ENCODE measurements around the gene TPM3.
"Not testable (repeated sequence)": the region's sequence is repeated elsewhere in the genome, so short reads cannot be mapped to it uniquely, and the experiment has no call there.

The TPM3 gene
- 495 to 510 reads per million in 2 donors for total RNA-seq

GRCh38 chr1:154191990-154192461, at the start of gene TPM3:
TPM3 (minus strand) TSS chr1:154192100; CDS start chr1:154192018, 82 bp downstream.
- no peak for DNase-seq

- DNase-seq = no peak
Observed at GRCh38 chr1:154240294-154240833, 48.5 kb upstream of the TPM3 start.

- DNase-seq = no peak
Observed at GRCh38 chr1:154239491-154239890, 47.6 kb upstream of the TPM3 start.

GRCh38 chr1:154237880-154238506, 46.1 kb upstream of the TPM3 start:
- DNase-seq = no peak

GRCh38 chr1:154237435-154237834, 45.5 kb upstream of the TPM3 start:
- DNase-seq = no peak

- DNase-seq = no peak
Observed at GRCh38 chr1:154236855-154237254, 45.0 kb upstream of the TPM3 start.

- not testable (repeated sequence) for DNase-seq
Observed at GRCh38 chr1:154233127-154233526, 41.2 kb upstream of the TPM3 start.

GRCh38 chr1:154231112-154231511, 39.2 kb upstream of the TPM3 start:
- DNase-seq = not testable (repeated sequence)

- DNase-seq = no peak
Observed at GRCh38 chr1:154225370-154225769, 33.5 kb upstream of the TPM3 start.

GRCh38 chr1:154223621-154224020, 31.7 kb upstream of the TPM3 start:
- DNase-seq = no peak

GRCh38 chr1:154222918-154223317, 31.0 kb upstream of the TPM3 start:
- DNase-seq = no peak

GRCh38 chr1:154222518-154222917, 30.6 kb upstream of the TPM3 start:
- no peak for DNase-seq

GRCh38 chr1:154221278-154222001, 29.5 kb upstream of the TPM3 start:
- peak; percentile 67 for DNase-seq

GRCh38 chr1:154220970-154221277, 29.0 kb upstream of the TPM3 start:
- DNase-seq = no peak

GRCh38 chr1:154220071-154220969, 28.4 kb upstream of the TPM3 start, which contains the start of gene UBAP2L:
UBAP2L (plus strand) TSS chr1:154220955; CDS start chr1:154225124, 4,169 bp downstream.
- DNase-seq = peak; percentile 96

GRCh38 chr1:154219541-154219940, 27.6 kb upstream of the TPM3 start:
- DNase-seq = no peak

- DNase-seq = no peak
Observed at GRCh38 chr1:154218545-154218944, 26.6 kb upstream of the TPM3 start.

GRCh38 chr1:154213274-154213673, 21.4 kb upstream of the TPM3 start:
- DNase-seq = no peak

GRCh38 chr1:154212083-154212482, 20.2 kb upstream of the TPM3 start:
- DNase-seq = no peak

- no peak for DNase-seq
Observed at GRCh38 chr1:154208677-154209388, 16.9 kb upstream of the TPM3 start.

- no peak for DNase-seq
Observed at GRCh38 chr1:154207262-154207661, 15.4 kb upstream of the TPM3 start.

GRCh38 chr1:154206196-154206595, 14.3 kb upstream of the TPM3 start, which contains the start of gene CFAP141:
CFAP141 (minus strand) TSS chr1:154206333; CDS start chr1:154206307, 26 bp downstream.
- DNase-seq = no peak
